ENCODE results near the gene ATP13A4.

ATP13A4 gene

GRCh38 chr3:193499136-193499770 is 55.4 kb downstream of the ATP13A4 start:
- DNase-seq (ENCODE audit: low spot score) = no peak

GRCh38 chr3:193498215-193498614 is 56.5 kb downstream of the ATP13A4 start:
- DNase-seq (ENCODE audit: low spot score) = no peak

DNA sequence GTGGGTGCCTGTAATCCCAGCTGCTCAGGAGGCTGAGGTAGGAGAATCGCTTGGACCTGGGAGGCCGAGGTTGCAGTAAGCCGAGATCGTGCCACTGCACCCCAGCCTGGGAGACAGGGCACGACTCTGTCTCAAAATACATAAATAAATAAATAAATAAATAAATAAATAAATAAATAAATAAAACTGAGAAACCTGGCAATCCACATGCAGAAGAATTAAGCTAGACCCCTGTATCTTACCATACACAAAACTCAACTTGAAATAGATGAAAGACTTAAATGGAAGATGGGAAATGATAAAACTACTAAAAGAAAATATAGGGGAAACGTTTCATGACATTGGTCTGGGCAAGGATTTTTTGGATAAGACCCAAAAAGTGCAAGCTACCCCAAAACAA is 58.0 kb downstream of the ATP13A4 start:
- no peak for DNase-seq (ENCODE audit: low spot score)

DNA sequence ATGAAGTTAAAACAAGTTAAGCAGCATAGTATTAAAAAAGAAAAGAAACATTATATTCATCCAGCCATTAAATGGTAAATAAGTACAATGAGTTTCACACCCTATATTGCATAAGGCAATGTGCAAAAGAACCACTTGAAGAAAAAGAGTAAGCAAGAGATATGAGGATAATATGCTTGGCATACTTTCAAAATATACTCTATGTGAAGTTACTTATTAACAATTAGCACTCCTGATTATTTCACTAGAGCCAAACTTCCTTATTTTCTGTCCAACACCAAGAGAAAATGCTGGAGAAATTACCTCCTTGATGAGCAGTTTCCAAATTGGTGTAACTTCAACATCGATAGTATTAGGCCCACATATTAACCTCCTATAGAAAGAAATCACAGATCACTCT is 63.7 kb downstream of the ATP13A4 start:
- DNase-seq (ENCODE audit: low spot score) = no peak

- no peak for DNase-seq (ENCODE audit: low spot score)
These were observed 64.1 kb downstream of the ATP13A4 start for GRCh38 chr3:193490580-193490979.

DNA sequence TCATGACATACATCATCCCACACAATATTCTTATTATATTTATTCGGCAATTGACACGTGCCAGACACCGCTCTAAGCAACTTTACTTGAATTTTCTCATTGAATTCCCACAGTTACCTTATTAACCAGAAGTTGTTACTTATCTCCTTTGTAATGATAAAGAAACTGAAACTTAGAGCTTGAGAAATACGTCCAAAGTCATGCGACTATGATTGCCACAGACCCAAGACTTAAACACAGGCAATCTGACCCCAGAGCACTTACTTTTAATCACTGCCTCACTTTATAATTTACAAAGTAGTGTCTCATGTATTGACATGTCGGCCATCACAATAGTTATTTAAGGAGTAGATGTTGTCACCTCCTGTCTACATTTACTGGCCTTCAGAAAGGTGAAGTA is 64.7 kb downstream of the ATP13A4 start:
- DNase-seq (ENCODE audit: low spot score) = no peak

DNA sequence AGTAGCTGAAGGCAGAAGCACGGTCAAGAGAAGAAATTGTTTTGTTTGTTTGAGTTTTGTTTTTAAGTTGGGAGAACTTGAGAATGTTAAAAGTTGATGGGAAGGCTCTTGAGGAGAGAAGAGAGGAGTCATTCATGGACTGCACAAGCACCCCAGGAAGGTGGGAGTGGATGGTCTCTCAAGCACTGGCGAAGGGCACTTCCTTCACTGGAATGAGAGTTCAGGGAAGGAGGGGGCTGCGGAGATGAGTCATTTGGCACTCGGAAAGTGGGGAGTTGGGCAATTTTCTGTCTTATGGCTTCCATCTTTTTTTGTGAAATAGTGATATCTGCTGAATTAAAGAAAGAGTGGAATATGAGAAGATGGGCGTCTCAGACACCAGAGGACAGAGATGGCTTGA is 66.0 kb downstream of the ATP13A4 start:
- no peak for DNase-seq (ENCODE audit: low spot score)

DNA sequence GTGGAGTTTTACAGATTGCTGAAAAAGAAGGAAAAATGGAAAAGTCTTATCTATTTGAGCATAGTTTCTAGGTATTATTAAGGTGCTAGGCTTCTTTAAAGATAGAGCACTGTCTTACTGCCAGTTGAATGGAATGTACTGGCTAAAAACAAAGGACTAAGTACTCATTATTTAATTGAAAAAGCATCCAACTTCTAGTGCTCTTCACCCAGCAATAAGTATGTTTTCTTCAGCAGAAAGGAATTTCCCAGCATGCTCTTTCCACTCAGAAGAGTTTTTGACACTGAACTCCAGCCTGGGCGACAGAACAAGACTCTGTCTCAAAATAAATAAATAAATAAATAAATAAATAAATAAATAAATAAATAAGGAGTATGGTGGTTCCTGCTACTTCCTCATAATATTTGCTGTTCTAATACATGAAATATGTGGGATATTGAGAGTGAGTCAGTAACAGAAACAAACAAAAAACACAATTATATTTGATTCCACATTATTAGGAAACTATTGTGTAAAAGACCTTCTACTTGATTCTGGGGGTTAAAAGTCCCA is 70.6 kb downstream of the ATP13A4 start:
- no peak for DNase-seq (ENCODE audit: low spot score)

GRCh38 chr3:193481436-193481835 is 73.3 kb downstream of the ATP13A4 start:
- no peak for DNase-seq (ENCODE audit: low spot score)

DNA sequence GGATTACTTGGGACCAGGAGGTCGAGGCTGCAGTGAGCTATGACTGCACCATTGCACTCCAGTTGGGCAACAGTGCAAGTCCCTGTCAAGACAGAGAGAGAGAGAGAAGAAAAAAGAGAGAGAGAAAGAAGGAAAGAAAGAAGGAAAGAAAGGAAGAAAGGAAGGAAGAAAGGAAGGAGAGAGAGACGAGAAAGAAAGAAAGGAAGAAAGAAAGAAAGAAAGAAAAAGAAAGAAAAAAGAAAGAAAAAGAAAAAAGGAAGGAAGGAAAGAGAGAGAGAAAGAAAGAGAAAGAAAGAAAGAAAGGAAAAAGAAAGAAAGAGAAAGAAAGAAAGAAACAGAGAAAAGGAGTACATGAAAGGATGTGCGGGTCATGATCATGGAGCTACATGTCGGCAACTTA is 80.2 kb downstream of the ATP13A4 start:
- DNase-seq (ENCODE audit: low spot score) = no peak

GRCh38 chr3:193470710-193471109 is 84.0 kb downstream of the ATP13A4 start:
- no peak for DNase-seq (ENCODE audit: low spot score)

GRCh38 chr3:193465992-193466608 is 88.6 kb downstream of the ATP13A4 start:
- no peak for DNase-seq (ENCODE audit: low spot score)

DNA sequence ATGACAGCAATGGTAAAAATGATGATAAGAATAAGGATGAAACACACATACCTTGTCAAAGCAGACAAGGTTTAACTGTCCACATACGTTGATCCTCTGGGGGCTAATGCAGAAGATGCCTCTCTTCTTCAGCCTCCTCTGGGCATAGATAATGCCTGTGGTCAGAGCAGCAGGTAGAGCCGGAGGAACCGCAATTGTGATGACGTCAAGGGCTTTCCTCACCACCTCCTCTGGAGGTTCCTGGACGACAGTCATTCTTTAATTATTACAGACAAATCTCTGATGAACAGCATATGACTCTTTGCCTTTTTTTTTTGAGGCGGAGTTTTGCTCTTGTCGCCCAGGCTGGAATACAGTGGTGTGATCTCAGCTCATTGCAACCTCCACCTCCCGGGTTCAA is 89.8 kb downstream of the ATP13A4 start:
- no peak for DNase-seq (ENCODE audit: low spot score)

DNA sequence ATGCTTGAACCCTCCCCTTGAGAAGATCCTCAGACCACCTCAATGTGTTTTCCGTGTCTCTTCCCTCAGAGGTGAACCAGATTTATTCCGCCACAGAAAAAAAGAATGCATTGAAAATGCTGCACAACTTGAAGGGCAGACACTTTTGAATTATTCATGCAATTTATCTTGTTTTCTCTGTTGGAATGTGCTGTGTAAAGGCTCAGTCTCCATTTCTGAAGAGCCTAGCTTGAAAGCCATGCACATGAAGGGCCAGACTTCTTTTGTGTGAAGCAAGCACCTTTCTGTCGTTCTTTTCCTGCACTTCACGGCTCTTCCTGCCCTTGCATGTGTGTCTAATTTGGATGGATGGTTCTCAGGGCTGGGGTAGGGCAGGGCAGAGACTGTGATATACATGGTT is 97.2 kb downstream of the ATP13A4 start:
- no peak for DNase-seq (ENCODE audit: low spot score)

- DNase-seq (ENCODE audit: low spot score) = no peak
These were observed 102.4 kb downstream of the ATP13A4 start for GRCh38 chr3:193452338-193452737.

DNA sequence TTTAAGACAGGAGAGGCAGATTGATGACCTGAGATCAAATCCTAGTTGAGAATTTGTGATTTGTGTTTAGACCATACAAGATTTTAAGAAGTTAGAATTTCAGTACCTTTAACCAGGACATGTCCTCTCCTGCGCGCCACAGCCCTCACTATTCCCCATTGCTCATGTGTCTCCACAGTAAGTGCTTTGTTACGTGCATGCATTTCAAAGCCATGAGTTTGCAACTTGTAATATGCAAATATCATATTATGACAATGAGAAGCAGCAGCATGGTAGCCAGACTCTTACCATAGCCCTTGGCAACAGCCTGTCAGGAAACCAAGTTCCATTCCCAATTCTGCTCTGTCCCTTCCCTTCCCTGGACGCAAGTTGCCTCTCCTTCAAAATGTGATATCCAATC is 102.8 kb downstream of the ATP13A4 start:
- DNase-seq (ENCODE audit: low spot score) = no peak

GRCh38 chr3:193446965-193447602 is 107.6 kb downstream of the ATP13A4 start:
- DNase-seq (ENCODE audit: low spot score) = no peak

GRCh38 chr3:193439423-193439822 is 115.3 kb downstream of the ATP13A4 start:
- DNase-seq (ENCODE audit: low spot score) = no peak

- no peak for DNase-seq (ENCODE audit: low spot score)
These were observed 135.9 kb downstream of the ATP13A4 start for GRCh38 chr3:193418576-193419373.

DNA sequence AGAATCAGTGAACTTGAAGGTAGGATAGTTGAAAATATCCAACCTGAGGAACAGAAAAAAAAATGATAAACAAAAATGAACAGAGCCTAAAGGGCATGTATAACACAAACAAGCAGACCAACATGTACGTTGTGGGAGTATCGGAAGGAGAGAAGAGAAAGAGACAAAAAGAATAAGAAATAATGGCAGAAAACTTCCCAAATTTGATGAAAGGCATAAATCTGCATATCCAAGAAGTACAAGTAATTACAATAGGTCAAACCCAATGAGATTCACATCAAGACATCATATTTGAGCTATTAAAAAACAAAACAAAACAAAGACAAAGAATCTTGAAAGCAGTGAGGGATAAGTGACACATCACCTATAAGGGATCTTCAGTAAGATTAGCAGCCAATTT is 138.1 kb downstream of the ATP13A4 start:
- no peak for DNase-seq (ENCODE audit: low spot score)

GRCh38 chr3:193407688-193408087 is 147.0 kb downstream of the ATP13A4 start:
- no peak for DNase-seq (ENCODE audit: low spot score)

- no peak for DNase-seq (ENCODE audit: low spot score)
These were observed 147.6 kb downstream of the ATP13A4 start for GRCh38 chr3:193407112-193407511.

DNA sequence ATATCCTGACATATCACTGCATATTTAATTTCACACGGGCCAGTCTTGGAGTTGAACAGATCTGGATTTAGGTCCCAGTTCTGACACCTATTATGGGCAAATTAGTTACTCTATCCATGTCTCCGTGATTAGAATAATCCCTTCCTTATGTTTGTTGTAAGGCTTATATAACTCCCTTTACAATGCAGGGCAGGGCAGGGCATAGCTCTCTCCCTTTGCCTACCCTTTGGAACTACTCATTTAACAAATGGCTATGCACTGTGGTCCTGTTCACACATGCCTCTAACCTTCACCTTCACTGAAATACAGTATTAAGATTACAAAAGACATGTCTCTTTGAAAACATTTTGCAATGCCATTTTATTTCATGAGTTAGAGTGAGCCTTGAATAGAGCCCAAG is 151.4 kb downstream of the ATP13A4 start:
- no peak for DNase-seq (ENCODE audit: low spot score)
